ENCODE results near the gene PACSIN1. TPM values are rescaled to one million over a fixed set of nuclear protein-coding genes. Genes with fewer than 3 reads are reported as not detected.

PACSIN1 gene
- total RNA-seq, 2 donors from 2014 or later: 0.09 TPM; not detected in 1

- Mint-ChIP-seq H3K4me3 (no peak overlapping the region), H3K4me1 (no peaks in the 10 kb centered on the region), H3K27me3 (no peaks in the 10 kb centered on the region), H3K36me3 (ENCODE audit: low read depth) (no peaks in the 10 kb centered on the region), H3K27ac (no peak overlapping the region), H3K9me3 (no peaks in the 10 kb centered on the region)
- no peak for ATAC-seq (replicated peaks)
These were observed 63.3 kb downstream of the PACSIN1 start for GRCh38 chr6:34528996-34529664.

DNA sequence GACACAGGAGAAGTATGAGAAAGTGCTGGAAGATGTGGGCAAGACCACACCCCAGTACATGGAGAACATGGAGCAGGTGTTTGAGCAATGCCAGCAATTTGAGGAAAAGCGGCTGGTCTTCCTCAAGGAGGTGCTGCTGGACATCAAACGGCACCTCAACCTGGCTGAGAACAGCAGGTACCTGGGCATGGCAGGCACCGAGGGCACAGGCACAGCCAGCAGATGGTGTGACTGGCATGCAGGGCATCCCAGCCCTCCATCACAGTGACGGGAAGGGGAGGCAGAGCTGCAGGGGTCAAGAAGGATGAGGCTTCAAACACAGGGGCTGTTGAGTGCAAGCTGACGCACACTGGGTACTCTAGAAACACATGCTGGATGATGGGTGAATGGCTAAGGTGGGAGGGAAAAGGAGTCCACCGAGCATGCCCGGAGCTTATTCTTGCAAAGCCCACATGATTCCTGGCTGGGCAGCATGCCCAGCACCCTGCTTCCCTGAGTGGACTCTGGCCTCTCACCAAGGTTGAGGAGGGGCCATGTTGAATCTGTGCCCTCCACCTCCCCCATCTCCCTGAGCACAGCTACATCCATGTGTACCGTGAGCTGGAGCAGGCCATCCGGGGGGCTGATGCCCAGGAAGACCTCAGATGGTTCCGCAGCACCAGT is 63.9 kb downstream of the PACSIN1 start:
- H3K27me3 Mint-ChIP-seq: no peaks in the 10 kb centered on the region
- no peak overlapping the region for H3K27ac Mint-ChIP-seq
- no peaks in the 10 kb centered on the region for H3K4me1 Mint-ChIP-seq
- no peaks in the 10 kb centered on the region for H3K9me3 Mint-ChIP-seq
- no peaks in the 10 kb centered on the region for H3K36me3 Mint-ChIP-seq (ENCODE audit: low read depth)
- no peak overlapping the region for H3K4me3 Mint-ChIP-seq
- no peak for ATAC-seq (replicated peaks)

DNA sequence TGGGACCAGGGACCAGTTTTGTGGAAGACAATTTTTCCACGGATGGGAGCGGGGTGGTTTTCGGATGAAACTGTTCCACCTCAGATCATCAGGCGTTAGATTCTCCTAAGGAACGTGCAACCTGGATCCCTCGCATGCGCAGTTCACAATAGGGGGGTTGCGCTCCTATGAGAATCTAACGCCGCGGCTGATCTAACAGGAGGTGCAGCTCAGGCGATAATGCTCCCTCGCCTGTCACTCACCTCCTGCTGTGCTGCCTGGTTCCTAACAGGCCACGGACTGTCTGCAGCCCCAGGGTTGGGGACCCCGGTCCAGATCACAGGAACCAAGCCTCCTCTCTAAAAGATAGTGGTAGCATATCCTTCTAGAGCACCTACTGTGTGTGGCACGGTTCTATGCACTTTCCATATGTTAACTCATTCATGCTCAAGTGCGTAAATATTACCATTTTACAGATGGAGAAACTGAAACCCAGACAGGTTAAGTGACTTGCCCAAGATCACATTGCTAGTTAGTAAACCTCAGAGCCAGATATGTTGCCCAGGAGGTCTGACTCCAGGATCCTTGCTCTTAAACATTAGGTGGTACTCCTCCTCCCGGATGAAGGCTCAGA is 65.0 kb downstream of the PACSIN1 start:
- no peaks in the 10 kb centered on the region for H3K4me1 Mint-ChIP-seq
- H3K9me3 Mint-ChIP-seq: no peaks in the 10 kb centered on the region
- H3K27me3 Mint-ChIP-seq: no peaks in the 10 kb centered on the region
- H3K4me3 Mint-ChIP-seq: no peak overlapping the region
- H3K36me3 Mint-ChIP-seq (ENCODE audit: low read depth): no peaks in the 10 kb centered on the region
- no peak for ATAC-seq (replicated peaks)
- H3K27ac Mint-ChIP-seq: no peak overlapping the region

GRCh38 chr6:34531580-34532201 is 65.8 kb downstream of the PACSIN1 start:
- Mint-ChIP-seq H3K36me3 (ENCODE audit: low read depth) (no peaks in the 10 kb centered on the region), H3K27me3 (no peaks in the 10 kb centered on the region), H3K27ac (no peak overlapping the region), H3K9me3 (no peaks in the 10 kb centered on the region), H3K4me1 (no peaks in the 10 kb centered on the region), H3K4me3 (no peak overlapping the region)
- ATAC-seq (replicated peaks): no peak

DNA sequence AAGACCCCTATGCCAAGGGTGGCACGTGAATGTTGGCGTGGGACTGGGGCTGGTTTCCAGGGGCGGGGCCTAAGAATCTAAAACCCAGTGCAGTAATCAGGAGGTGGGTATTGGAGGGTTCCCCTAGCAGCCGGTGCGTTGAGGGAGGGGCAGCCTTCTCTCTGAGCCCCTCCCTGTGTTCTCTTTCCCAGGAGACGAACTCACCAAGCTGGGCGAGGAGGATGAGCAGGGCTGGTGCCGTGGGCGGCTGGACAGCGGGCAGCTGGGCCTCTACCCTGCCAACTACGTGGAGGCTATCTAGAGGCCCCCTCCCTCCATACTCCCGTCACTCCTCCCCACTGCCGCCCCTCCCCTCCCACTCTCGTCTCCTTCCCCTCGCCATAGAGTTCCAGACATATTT is 66.4 kb downstream of the PACSIN1 start:
- Mint-ChIP-seq H3K4me1 (no peaks in the 10 kb centered on the region), H3K4me3 (no peak overlapping the region), H3K36me3 (ENCODE audit: low read depth) (no peaks in the 10 kb centered on the region), H3K27me3 (no peaks in the 10 kb centered on the region), H3K9me3 (no peaks in the 10 kb centered on the region), H3K27ac (no peak overlapping the region)
- ATAC-seq (replicated peaks): no peak

DNA sequence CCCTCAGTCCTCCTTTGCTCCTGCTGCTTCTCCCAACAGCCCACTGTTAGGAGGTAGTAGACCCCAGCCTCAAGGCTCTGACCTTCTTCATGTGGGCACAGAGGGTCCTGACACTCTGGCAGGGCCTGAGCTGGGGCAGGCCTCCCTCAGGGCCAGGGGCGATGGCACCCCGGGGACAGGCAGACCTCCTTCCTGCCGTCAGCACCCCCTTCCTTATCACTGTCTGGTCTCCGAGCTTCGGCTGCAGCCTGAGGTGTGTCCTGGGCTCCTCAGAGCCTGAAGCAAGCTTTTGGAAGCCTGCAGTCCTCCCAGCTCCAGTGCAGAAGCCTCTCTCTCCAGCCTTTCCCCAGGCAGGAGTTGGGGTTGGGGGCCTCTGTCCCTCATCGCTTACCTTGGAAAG is 68.3 kb downstream of the PACSIN1 start:
- H3K9me3 Mint-ChIP-seq: no peaks in the 10 kb centered on the region
- H3K27me3 Mint-ChIP-seq: no peaks in the 10 kb centered on the region
- no peak for ATAC-seq (replicated peaks)
- no peaks in the 10 kb centered on the region for H3K36me3 Mint-ChIP-seq (ENCODE audit: low read depth)
- H3K4me1 Mint-ChIP-seq: no peaks in the 10 kb centered on the region
- H3K4me3 Mint-ChIP-seq: no peak overlapping the region
- H3K27ac Mint-ChIP-seq: no peak overlapping the region

GRCh38 chr6:34534656-34535055 is 68.8 kb downstream of the PACSIN1 start:
- Mint-ChIP-seq H3K4me1 (no peaks in the 10 kb centered on the region), H3K4me3 (no peak overlapping the region), H3K27me3 (no peaks in the 10 kb centered on the region), H3K27ac (no peak overlapping the region), H3K9me3 (no peaks in the 10 kb centered on the region), H3K36me3 (ENCODE audit: low read depth) (no peaks in the 10 kb centered on the region)
- no peak for ATAC-seq (replicated peaks)

- Mint-ChIP-seq H3K4me1 (no peaks in the 10 kb centered on the region), H3K27me3 (no peaks in the 10 kb centered on the region), H3K9me3 (no peaks in the 10 kb centered on the region)
These were observed 69.3 kb downstream of the PACSIN1 start for GRCh38 chr6:34535199-34535598.

GRCh38 chr6:34535646-34536045 is 69.8 kb downstream of the PACSIN1 start:
- Mint-ChIP-seq H3K4me1 (no peaks in the 10 kb centered on the region), H3K27ac (peak overlapping the region; percentile 45), H3K4me3 (no peak overlapping the region), H3K36me3 (ENCODE audit: low read depth) (no peaks in the 10 kb centered on the region), H3K27me3 (no peaks in the 10 kb centered on the region), H3K9me3 (no peaks in the 10 kb centered on the region)
- no peak for ATAC-seq (replicated peaks)

More at GRCh38 chr6:34535199-34535598, 69.3 kb downstream of the PACSIN1 start:
- ATAC-seq (replicated peaks): no peak
- H3K4me3 Mint-ChIP-seq: no peak overlapping the region
- no peak overlapping the region for H3K27ac Mint-ChIP-seq
- H3K36me3 Mint-ChIP-seq (ENCODE audit: low read depth): no peaks in the 10 kb centered on the region

GRCh38 chr6:34536251-34536958 is 70.5 kb downstream of the PACSIN1 start:
- no peak for ATAC-seq (replicated peaks)
- no peaks in the 10 kb centered on the region for H3K27me3 Mint-ChIP-seq
- H3K4me3 Mint-ChIP-seq: no peak overlapping the region

GRCh38 chr6:34536959-34537848 is 71.3 kb downstream of the PACSIN1 start:
- Mint-ChIP-seq H3K4me1 (no peaks in the 10 kb centered on the region), H3K9me3 (no peaks in the 10 kb centered on the region), H3K27ac (no peak overlapping the region), H3K27me3 (no peaks in the 10 kb centered on the region), H3K36me3 (ENCODE audit: low read depth) (no peaks in the 10 kb centered on the region), H3K4me3 (no peak overlapping the region)
- no peak for ATAC-seq (replicated peaks)

More at GRCh38 chr6:34536251-34536958, 70.5 kb downstream of the PACSIN1 start:
- no peaks in the 10 kb centered on the region for H3K36me3 Mint-ChIP-seq (ENCODE audit: low read depth)
- H3K9me3 Mint-ChIP-seq: no peaks in the 10 kb centered on the region
- no peaks in the 10 kb centered on the region for H3K4me1 Mint-ChIP-seq
- H3K27ac Mint-ChIP-seq: peak overlapping the region; percentile 45

DNA sequence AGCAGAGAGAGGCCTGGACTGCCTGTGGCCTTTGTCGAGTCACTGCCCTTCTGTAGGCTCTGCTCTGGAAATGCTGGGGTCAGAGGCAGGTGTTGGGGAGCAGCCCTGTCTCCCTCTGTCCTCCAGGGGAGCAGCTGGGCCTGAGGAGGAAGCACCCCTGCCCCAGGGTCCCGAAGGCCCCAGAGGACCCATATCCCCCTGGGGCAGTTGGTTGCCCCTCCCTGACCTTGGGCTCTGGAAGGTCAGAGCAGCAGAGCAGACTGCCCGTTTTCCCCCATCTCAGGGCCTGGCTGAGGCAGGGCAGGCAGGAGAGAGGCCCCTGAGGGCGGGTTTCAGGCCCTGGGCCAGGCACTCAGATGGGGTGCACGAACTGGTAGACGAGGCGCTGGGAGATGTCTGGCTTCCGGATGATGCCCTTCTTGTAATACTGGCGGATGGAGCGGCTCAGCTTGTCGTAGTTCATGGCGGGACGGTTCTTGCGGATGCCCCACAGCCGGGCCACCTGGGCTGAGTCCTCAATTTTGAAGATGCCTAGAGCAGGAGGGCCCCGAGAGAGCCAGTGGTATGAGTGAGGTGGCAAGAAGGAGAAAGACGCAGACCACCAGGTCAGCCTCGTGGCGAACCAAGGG is 72.2 kb downstream of the PACSIN1 start:
- no peak overlapping the region for H3K27ac Mint-ChIP-seq
- ATAC-seq (replicated peaks): no peak
- no peaks in the 10 kb centered on the region for H3K9me3 Mint-ChIP-seq
- no peak overlapping the region for H3K4me3 Mint-ChIP-seq
- no peaks in the 10 kb centered on the region for H3K27me3 Mint-ChIP-seq
- no peaks in the 10 kb centered on the region for H3K36me3 Mint-ChIP-seq (ENCODE audit: low read depth)
- no peaks in the 10 kb centered on the region for H3K4me1 Mint-ChIP-seq

- H3K4me3 Mint-ChIP-seq: no peak overlapping the region
- H3K27ac Mint-ChIP-seq: no peak overlapping the region
- no peaks in the 10 kb centered on the region for H3K9me3 Mint-ChIP-seq
- no peaks in the 10 kb centered on the region for H3K36me3 Mint-ChIP-seq (ENCODE audit: low read depth)
- no peak for ATAC-seq (replicated peaks)
- H3K27me3 Mint-ChIP-seq: no peaks in the 10 kb centered on the region
- no peaks in the 10 kb centered on the region for H3K4me1 Mint-ChIP-seq
These were observed 72.7 kb downstream of the PACSIN1 start for GRCh38 chr6:34538581-34538980.
